Measurements from ENCODE around the gene PMM1.
"Not testable (repeated sequence)": the region's sequence is repeated elsewhere in the genome, so short reads cannot be mapped to it uniquely, and the experiment has no call there.

The PMM1 gene

GRCh38 chr22:41589391-41590241 lies at the start of gene PMM1:
TSS of gene PMM1 (minus strand) at chr22:41589840. CDS start at chr22:41589805, 35 bp downstream.
- DNase-seq (ENCODE audit: low read depth), result peak; percentile 100

GRCh38 chr22:41638748-41639147 lies 49.1 kb upstream of the PMM1 start:
- no peak for DNase-seq (ENCODE audit: low read depth)

- DNase-seq (ENCODE audit: low read depth), result no peak
Measured at GRCh38 chr22:41638124-41638523, 48.5 kb upstream of the PMM1 start.

- not testable (repeated sequence) for DNase-seq (ENCODE audit: low read depth)
Measured at GRCh38 chr22:41637623-41638022, 48.0 kb upstream of the PMM1 start.

GRCh38 chr22:41636467-41636866 lies 46.8 kb upstream of the PMM1 start:
- DNase-seq (ENCODE audit: low read depth), result no peak

- not testable (repeated sequence) for DNase-seq (ENCODE audit: low read depth)
Measured at GRCh38 chr22:41634610-41635009, 45.0 kb upstream of the PMM1 start.

GRCh38 chr22:41631615-41632014 lies 42.0 kb upstream of the PMM1 start:
- DNase-seq (ENCODE audit: low read depth), result not testable (repeated sequence)

- DNase-seq (ENCODE audit: low read depth), result not testable (repeated sequence)
Measured at GRCh38 chr22:41631115-41631514, 41.5 kb upstream of the PMM1 start.

- DNase-seq (ENCODE audit: low read depth), result no peak
Measured at GRCh38 chr22:41625577-41625976, 35.9 kb upstream of the PMM1 start.

- DNase-seq (ENCODE audit: low read depth), result no peak
Measured at GRCh38 chr22:41621911-41622179, 32.2 kb upstream of the PMM1 start.

- DNase-seq (ENCODE audit: low read depth), result peak; percentile 99
Measured at GRCh38 chr22:41621099-41621910, 31.7 kb upstream of the PMM1 start, which contains the start of gene XRCC6. TSS of gene XRCC6 (plus strand) at chr22:41621295. CDS start at chr22:41622005, 710 bp downstream.

GRCh38 chr22:41620589-41621098 lies 31.0 kb upstream of the PMM1 start, which contains the start of gene DESI1:
TSS of gene DESI1 (minus strand) at chr22:41621043. CDS start at chr22:41620839, 204 bp downstream.
- DNase-seq (ENCODE audit: low read depth), result no peak

GRCh38 chr22:41619979-41620588 lies 30.4 kb upstream of the PMM1 start:
- DNase-seq (ENCODE audit: low read depth), result peak; percentile 10

- no peak for DNase-seq (ENCODE audit: low read depth)
Measured at GRCh38 chr22:41613456-41613855, 23.8 kb upstream of the PMM1 start.

- no peak for DNase-seq (ENCODE audit: low read depth)
Measured at GRCh38 chr22:41612603-41613306, 23.1 kb upstream of the PMM1 start.

- DNase-seq (ENCODE audit: low read depth), result no peak
Measured at GRCh38 chr22:41608386-41608785, 18.7 kb upstream of the PMM1 start.

- peak; percentile 41 for DNase-seq (ENCODE audit: low read depth)
Measured at GRCh38 chr22:41603873-41604332, 14.3 kb upstream of the PMM1 start.

GRCh38 chr22:41600976-41601375 lies 11.3 kb upstream of the PMM1 start:
- DNase-seq (ENCODE audit: low read depth), result no peak

- DNase-seq (ENCODE audit: low read depth), result no peak
Measured at GRCh38 chr22:41598891-41599635, 9.4 kb upstream of the PMM1 start.

- no peak for DNase-seq (ENCODE audit: low read depth)
Measured at GRCh38 chr22:41598081-41598480, 8.4 kb upstream of the PMM1 start.

- no peak for DNase-seq (ENCODE audit: low read depth)
Measured at GRCh38 chr22:41597635-41597953, 8.0 kb upstream of the PMM1 start.
